H1 (cell line): Measurements from ENCODE around the gene FGB. TPM values are rescaled to one million over a fixed set of nuclear protein-coding genes. Genes with fewer than 3 reads are reported as not detected.

Experiments
- CTCF ChIA-PET: fragments of 300-600 bp; sonication (Branson Sonifier 250); formaldehyde crosslinking; loops from one replicate; lab custom pipeline; 2021; ENCODE audit not compliant: partially characterized antibody; lab: Charles Lee
- POLR2A ChIA-PET: fragments of 300-600 bp; sonication (Branson Sonifier 250); formaldehyde crosslinking; loops from one replicate; lab custom pipeline; 2021; ENCODE audit warnings: inconsistent platforms; ENCODE audit not compliant: partially characterized antibody; lab: Charles Lee
- DNase-seq, 2 experiments: peaks; one replicate each; pipeline versions ENCODE4 v3.0.0 to v3.0.0-alpha.2; 2010 to 2022; ENCODE audit warnings: low spot score in 2 of 2, low read depth in 1 of 2, mixed read lengths in 1 of 2
- FAIRE-seq: peaks from 2 replicates; lab custom pipeline; 2011; peaks lifted over from hg19 to GRCh38; lab: Jason Lieb, UNC
- H2AFZ ChIP-seq: 2 replicates; pipeline ENCODE4 v1.8.1; 2012; ENCODE audit warnings: low read length, inconsistent platforms
- H2AK5ac ChIP-seq: 2 replicates; pipeline ENCODE4 v1.6.1; 2013; ENCODE audit warnings: low read depth, low read length
- H2BK120ac ChIP-seq: replicated peaks from 2 replicates; pipeline ENCODE3; 2013; ENCODE audit warnings: low read depth, low read length, inconsistent platforms
- H2BK12ac ChIP-seq: 2 replicates; pipeline ENCODE4 v1.6.1; 2013; ENCODE audit warnings: low read depth, low read length
- H2BK15ac ChIP-seq: 2 replicates; pipeline ENCODE4 v1.6.1; 2013; ENCODE audit warnings: low read length
- H2BK20ac ChIP-seq: 2 replicates; pipeline ENCODE4 v1.6.1; 2013; ENCODE audit warnings: low read length
- H2BK5ac ChIP-seq: 2 replicates; pipeline ENCODE4 v1.6.1; 2013; ENCODE audit warnings: low read depth, low read length
- H3K14ac ChIP-seq: 2 replicates; pipeline ENCODE4 v1.6.1; 2013; ENCODE audit warnings: inconsistent platforms; ENCODE audit not compliant: insufficient read length
- H3K18ac ChIP-seq: 2 replicates; pipeline ENCODE4 v1.6.1; 2013; ENCODE audit warnings: low read length; ENCODE audit errors: extremely low read depth
- H3K23ac ChIP-seq: 2 replicates; pipeline ENCODE4 v1.6.1; 2013; ENCODE audit warnings: inconsistent platforms; ENCODE audit not compliant: insufficient read length
- H3K23me2 ChIP-seq: 2 replicates; pipeline ENCODE4 v1.6.1; 2013; ENCODE audit warnings: low read depth, low read length
- H3K27ac ChIP-seq: 2 replicates; pipeline ENCODE4 v1.6.1; 2011; ENCODE audit warnings: low read depth, low read length, inconsistent platforms
- H3K27me3 ChIP-seq, 4 experiments: replicated peaks in 1 of 4; 1 replicate in 1 of 4; 2 replicates in 3 of 4; pipeline versions ENCODE4 v1.6.1 to v1.8.1; 2011 to 2013; ENCODE audit warnings: low read length in 3 of 4, mild to moderate bottlenecking in 3 of 4, inconsistent platforms in 2 of 4, mixed read lengths in 2 of 4, moderate library complexity in 1 of 4; ENCODE audit not compliant: control insufficient read depth in 3 of 4, insufficient read depth in 3 of 4; ENCODE audit errors: extremely low read depth in 1 of 4
- H3K36me3 ChIP-seq, 4 experiments: 2 replicates each; pipeline versions ENCODE4 v1.6.1 to v1.8.1; 2011 to 2013; ENCODE audit warnings: mild to moderate bottlenecking in 4 of 4, low read length in 3 of 4, moderate library complexity in 2 of 4, control low read depth in 1 of 4, inconsistent platforms in 1 of 4; ENCODE audit not compliant: insufficient read depth in 4 of 4, control insufficient read depth in 2 of 4
- H3K4ac ChIP-seq: replicated peaks from 2 replicates; pipeline ENCODE3; 2013; ENCODE audit warnings: low read length, low read depth, mixed read lengths, inconsistent platforms; ENCODE audit not compliant: insufficient read length
- H3K4me1 ChIP-seq, 4 experiments: replicated peaks in 1 of 4; 1 replicate in 1 of 4; 2 replicates in 3 of 4; pipeline versions ENCODE4 v1.6.1 to v1.8.1; 2011 to 2013; ENCODE audit warnings: low read length in 3 of 4, inconsistent platforms in 2 of 4, mixed read lengths in 1 of 4; ENCODE audit not compliant: insufficient read depth in 4 of 4, control insufficient read depth in 3 of 4
- H3K4me2 ChIP-seq, 2 experiments: 2 replicates each; pipeline versions ENCODE4 v1.6.1 to v1.8.1; 2011 to 2013; ENCODE audit warnings: low read depth in 2 of 2, low read length in 2 of 2, control low read depth in 1 of 2, inconsistent platforms in 1 of 2, mild to moderate bottlenecking in 1 of 2; ENCODE audit not compliant: insufficient read depth in 1 of 2
- H3K4me3 ChIP-seq, 4 experiments: fragments of 200-600, 300-600 bp in 1 of 4; sonication (generic), shearing (Covaris generic), sonication (Bioruptor Twin) in 1 of 4; 2 replicates each; pipeline versions ENCODE4 v1.5.1 to v1.8.1; 2011 to 2016; ENCODE audit warnings: low read length in 4 of 4, low read depth in 3 of 4, control low read depth in 2 of 4, inconsistent platforms in 2 of 4, mild to moderate bottlenecking in 2 of 4, mixed read lengths in 1 of 4, moderate library complexity in 1 of 4; ENCODE audit not compliant: insufficient read depth in 2 of 4; ENCODE audit errors: extremely low read depth in 1 of 4
- H3K56ac ChIP-seq: replicated peaks from 2 replicates; pipeline ENCODE3; 2013; ENCODE audit warnings: low read depth, mild to moderate bottlenecking, mixed read lengths, low read length, inconsistent platforms; ENCODE audit not compliant: insufficient read length
- H3K79me1 ChIP-seq: 2 replicates; pipeline ENCODE4 v1.6.1; 2013; ENCODE audit warnings: low read depth, low read length, control low read depth
- H3K79me2 ChIP-seq, 2 experiments: 2 replicates each; pipeline versions ENCODE4 v1.6.1 to v1.8.1; 2012 to 2013; ENCODE audit warnings: low read length in 2 of 2, mild to moderate bottlenecking in 2 of 2, inconsistent platforms in 1 of 2; ENCODE audit not compliant: insufficient read depth in 2 of 2, control insufficient read depth in 1 of 2
- H3K9ac ChIP-seq, 4 experiments: replicated peaks in 1 of 4; 1 replicate in 1 of 4; 2 replicates in 3 of 4; pipeline versions ENCODE4 v1.6.1 to v1.8.1; 2011 to 2013; ENCODE audit warnings: low read depth in 3 of 4, low read length in 3 of 4, control low read depth in 2 of 4, mild to moderate bottlenecking in 2 of 4, moderate library complexity in 2 of 4, inconsistent platforms in 1 of 4; ENCODE audit errors: extremely low read depth in 1 of 4
- H3K9me3 ChIP-seq, 2 experiments: 2 replicates each; pipeline versions ENCODE4 v1.6.1 to v1.8.1; 2012 to 2013; ENCODE audit warnings: mild to moderate bottlenecking in 2 of 2, moderate library complexity in 2 of 2, control low read depth in 1 of 2, inconsistent platforms in 1 of 2, low read depth in 1 of 2, low read length in 1 of 2, mixed read lengths in 1 of 2; ENCODE audit not compliant: insufficient read depth in 2 of 2
- H4K20me1 ChIP-seq, 2 experiments: replicated peaks in 1 of 2; 2 replicates each; pipeline versions ENCODE3 to v1.8.1; 2011 to 2013; ENCODE audit warnings: inconsistent platforms in 2 of 2, low read length in 2 of 2, mild to moderate bottlenecking in 1 of 2; ENCODE audit not compliant: insufficient read depth in 2 of 2, control insufficient read depth in 1 of 2
- H4K5ac ChIP-seq: 2 replicates; pipeline ENCODE4 v1.6.1; 2013; ENCODE audit warnings: low read length, low read depth, mixed read lengths, inconsistent platforms; ENCODE audit not compliant: insufficient read length
- H4K8ac ChIP-seq: 2 replicates; pipeline ENCODE4 v1.8.0; 2013; ENCODE audit warnings: mild to moderate bottlenecking, moderate library complexity, low read length, inconsistent platforms; ENCODE audit not compliant: insufficient read depth; ENCODE audit errors: extremely low read depth
- H4K91ac ChIP-seq: replicated peaks from 2 replicates; pipeline ENCODE3; 2013; ENCODE audit warnings: low read length, mixed read lengths, inconsistent platforms; ENCODE audit not compliant: insufficient read length
- CBX8 ChIP-seq: fragments of 300-800, 300-1000 bp; sonication (generic); IDR thresholded peaks from 2 replicates; pipeline ENCODE4 v1.7.1; 2016; ENCODE audit warnings: low read depth, low read length, borderline replicate concordance
- CEBPB ChIP-seq: IDR thresholded peaks from 2 replicates; pipeline ENCODE4 v1.6.1; 2012; ENCODE audit warnings: low read depth, low read length
- CHD2 ChIP-seq: IDR thresholded peaks from 2 replicates; pipeline ENCODE4 v1.6.1; 2012; ENCODE audit warnings: low read length, improper control_type of control experiment
- FOSL1 ChIP-seq: IDR thresholded peaks from 2 replicates; pipeline ENCODE4 v1.6.1; 2011; ENCODE audit warnings: mild to moderate bottlenecking, low read depth, low read length, moderate library complexity; ENCODE audit not compliant: insufficient read depth
- GABPA ChIP-seq: IDR thresholded peaks from 2 replicates; pipeline ENCODE4 v1.6.1; 2011; ENCODE audit warnings: mild to moderate bottlenecking, low read length, moderate library complexity, borderline replicate concordance; ENCODE audit not compliant: insufficient read depth
- HDAC2 ChIP-seq, 2 experiments: fragments of 300-600 bp in 1 of 2; sonication (generic) in 1 of 2; IDR thresholded peaks; 2 replicates each; pipeline ENCODE4 v1.6.1; 2011 to 2012; ENCODE audit warnings: low read depth in 2 of 2, low read length in 2 of 2, mild to moderate bottlenecking in 2 of 2, moderate library complexity in 2 of 2, borderline replicate concordance in 1 of 2, inconsistent platforms in 1 of 2
- JUN ChIP-seq: IDR thresholded peaks from 2 replicates; pipeline ENCODE4 v1.6.1; 2011; ENCODE audit warnings: low read depth, mild to moderate bottlenecking, improper control_type of control experiment, low read length
- NANOG ChIP-seq: IDR thresholded peaks from 2 replicates; pipeline ENCODE4 v1.6.1; 2011; ENCODE audit warnings: low read length, low read depth, mild to moderate bottlenecking, inconsistent platforms; ENCODE audit not compliant: insufficient read depth, poor library complexity, severe bottlenecking
- PHF8 ChIP-seq: fragments of 200-600 bp; sonication (generic); conservative IDR thresholded peaks from 2 replicates; pipeline ENCODE4 v1.7.1; 2012; ENCODE audit warnings: low read depth, mild to moderate bottlenecking, inconsistent platforms, low read length, moderate library complexity
- ZNF274 ChIP-seq: IDR thresholded peaks from 2 replicates; pipeline ENCODE4 v1.7.0; 2012; ENCODE audit warnings: low read length, borderline replicate concordance; ENCODE audit errors: extremely low read depth
- WGBS, 2 experiments: shearing (Covaris generic) in 1 of 2; methylation state at CpG; one replicate each; pipeline versions ENCODE4 v1.1.6 to v1.1.7; 2013 to 2015; ENCODE audit warnings: low lambda C conversion rate in 2 of 2, mixed read lengths in 2 of 2, inconsistent platforms in 1 of 2, low coverage in 1 of 2, missing lambda C conversion rate in 1 of 2; ENCODE audit not compliant: insufficient replicate concordance in 2 of 2, insufficient coverage in 1 of 2, insufficient read length in 1 of 2; ENCODE audit errors: extremely low coverage in 1 of 2, missing lambda C conversion rate in 1 of 2; 5-methylcytosine and 5-hydroxymethylcytosine counted together
- polyA plus RNA-seq, 7 experiments: library from polyadenylated mRNA; depleted of rRNA in 3 of 7; stranded (reverse) in 5 of 7; unstranded in 2 of 7; fragments of >200 nt in 5 of 7; fragments of 200-250 nt in 2 of 7; gene quantifications; 1 replicate in 5 of 7; 2 replicates in 1 of 7; 4 replicates in 1 of 7; pipeline versions ENCODE4 v1.2.1 to v1.2.3, GENCODE V29; 2011 to 2013; ENCODE audit warnings: missing spikeins in 2 of 7, mixed read lengths in 2 of 7
- total RNA-seq: library from RNA; stranded (reverse); fragmentation: NEBNext Ultra II Directional; extraction: Animal tissue kit (Norgen Biotek cat#: 25700); gene quantifications from 2 replicates; pipeline ENCODE4 v1.2.1, GENCODE V29; 2021
- TF ChIP-seq, protein P1 (sequence below): IDR thresholded peaks from 2 replicates; pipeline ENCODE4 v1.6.1; 2012; ENCODE audit warnings: low read length, inconsistent platforms
- TF ChIP-seq, protein P2 (sequence below): IDR thresholded peaks from 2 replicates; pipeline ENCODE4 v1.6.1; 2012; ENCODE audit warnings: inconsistent platforms

Gene FGB
- total and polyA plus RNA-seq, 2 of the 8 experiments (the other 6 are each of a cell fraction or from before 2014, with no cell fraction given): not detected

DNA sequence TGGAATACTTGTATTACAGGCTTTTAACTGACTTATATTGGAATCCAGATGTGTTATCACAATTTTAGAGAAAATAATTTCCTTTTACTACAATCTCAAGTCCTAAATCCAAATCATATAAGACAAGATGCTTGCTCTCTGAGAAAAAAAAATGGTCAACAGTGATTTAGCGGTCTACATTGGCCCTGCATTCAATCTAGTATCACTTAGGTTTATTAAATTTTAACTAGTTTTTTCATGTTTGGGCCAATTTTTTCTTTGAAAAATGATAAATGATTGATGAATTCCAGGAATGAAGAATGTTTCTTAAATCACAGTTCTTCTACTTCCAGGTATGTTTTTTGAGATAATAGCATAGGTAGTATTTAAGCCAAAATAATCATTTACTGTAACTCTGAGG lies 52.4 kb downstream of the FGB start:
- H2BK120ac ChIP-seq: no peak overlapping the region
- H4K20me1 ChIP-seq: no peaks in the 10 kb centered on the region
- no peaks in the 10 kb centered on the region for H3K36me3 ChIP-seq
- peaks cover 0 to 1% (median 0%) of the 10 kb centered on the region in 4 experiments; a peak in 1 of 7 replicates for H3K27me3 ChIP-seq
- H2BK5ac ChIP-seq: no peak overlapping the region
- no peaks in the 10 kb centered on the region for H3K79me2 ChIP-seq
- no peak for FAIRE-seq
- no peak overlapping the region for H3K9ac ChIP-seq
- WGBS, 2 experiments: 94% methylated on average over 1 of the region's 1 CpG; no CpG with 5 or more reads in 1 of the 2 experiments
- no peak overlapping the region for H3K18ac ChIP-seq
- H2AK5ac ChIP-seq: no peak overlapping the region
- ChIA-PET POLR2A (no interaction called here), CTCF (interaction anchor here (0.8 to 5.3 kb wide), 5 partner anchors 7 to 62 kb away, joined by 3 to 49 read pairs (median 13); no protein-coding TSS in a partner anchor)
- no peak overlapping the region for H3K23ac ChIP-seq
- no peaks in the 10 kb centered on the region for H3K79me1 ChIP-seq
- no peak for DNase-seq
- H2AFZ ChIP-seq: no peak overlapping the region
- H4K5ac ChIP-seq: no peak overlapping the region
- H2BK12ac ChIP-seq: no peak overlapping the region
- no peak overlapping the region for H4K91ac ChIP-seq
- no peaks in the 10 kb centered on the region; the same call in 1 of the 2 replicates for H3K23me2 ChIP-seq
- H2BK20ac ChIP-seq: no peak overlapping the region
- no peak overlapping the region for H3K27ac ChIP-seq
- no peak overlapping the region for H3K4me2 ChIP-seq
- H3K4ac ChIP-seq: no peak overlapping the region
- H4K8ac ChIP-seq: no peak overlapping the region
- H3K14ac ChIP-seq: no peak overlapping the region
- no peak overlapping the region for H2BK15ac ChIP-seq
- H3K4me3 ChIP-seq: no peak overlapping the region
- H3K56ac ChIP-seq: no peak overlapping the region
- no peaks in the 10 kb centered on the region for H3K9me3 ChIP-seq
- H3K4me1 ChIP-seq: no peaks in the 10 kb centered on the region
- TF ChIP-seq HDAC2 (IDR thresholded peaks at IDR 0.05; ENCODE audit: borderline replicate concordance in 1 of 2, low read depth in 2 of 2, low read length in 2 of 2) (no peak), GABPA (no peak), CEBPB (no peak), JUN (no peak), PHF8 (no peak), CHD2 (no peak), NANOG (no peak), ZNF274 (no peak), FOSL1 (no peak), CBX8 (no peak)
- TF ChIP-seq, protein P1, sequence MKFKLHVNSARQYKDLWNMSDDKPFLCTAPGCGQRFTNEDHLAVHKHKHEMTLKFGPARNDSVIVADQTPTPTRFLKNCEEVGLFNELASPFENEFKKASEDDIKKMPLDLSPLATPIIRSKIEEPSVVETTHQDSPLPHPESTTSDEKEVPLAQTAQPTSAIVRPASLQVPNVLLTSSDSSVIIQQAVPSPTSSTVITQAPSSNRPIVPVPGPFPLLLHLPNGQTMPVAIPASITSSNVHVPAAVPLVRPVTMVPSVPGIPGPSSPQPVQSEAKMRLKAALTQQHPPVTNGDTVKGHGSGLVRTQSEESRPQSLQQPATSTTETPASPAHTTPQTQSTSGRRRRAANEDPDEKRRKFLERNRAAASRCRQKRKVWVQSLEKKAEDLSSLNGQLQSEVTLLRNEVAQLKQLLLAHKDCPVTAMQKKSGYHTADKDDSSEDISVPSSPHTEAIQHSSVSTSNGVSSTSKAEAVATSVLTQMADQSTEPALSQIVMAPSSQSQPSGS: no peak
- TF ChIP-seq, protein P2, sequence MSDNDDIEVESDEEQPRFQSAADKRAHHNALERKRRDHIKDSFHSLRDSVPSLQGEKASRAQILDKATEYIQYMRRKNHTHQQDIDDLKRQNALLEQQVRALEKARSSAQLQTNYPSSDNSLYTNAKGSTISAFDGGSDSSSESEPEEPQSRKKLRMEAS: no peak
